Stimulated activated CD4-positive, alpha-beta T cell treated with anti-CD3 and anti-CD28 coated beads, Interleukin-2, amount 100 ng/mL, for 24 hours (primary cell): ENCODE data around the gene NR2E3.

Source experiments
- DNase-seq, 2 donors: peaks; one replicate each; pipeline ENCODE4 v3.0.0-alpha.2; 2020

Gene NR2E3

GRCh38 chr15:71792521-71792920 lies 17.8 kb upstream of the NR2E3 start:
- no peak for DNase-seq

DNA sequence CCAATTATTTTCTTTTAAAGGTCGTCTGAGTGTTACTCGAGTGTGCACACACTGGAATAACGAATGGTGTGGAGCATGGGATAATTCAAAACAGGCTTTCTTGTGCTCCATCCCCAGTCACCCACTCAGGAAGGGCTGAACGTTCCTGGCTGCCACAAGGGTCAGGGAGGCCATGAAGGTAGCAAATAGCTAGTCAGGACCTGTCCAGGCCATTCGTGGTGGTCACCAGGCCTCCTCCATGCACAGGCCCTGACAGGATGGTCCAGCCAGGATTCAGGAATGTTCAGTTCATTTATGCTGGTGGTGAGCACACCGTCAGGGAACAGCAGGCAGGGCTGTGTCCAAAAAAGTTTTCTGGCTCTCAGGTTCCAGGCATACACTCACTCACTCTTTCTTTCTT lies 11.7 kb upstream of the NR2E3 start:
- DNase-seq = no peak

DNA sequence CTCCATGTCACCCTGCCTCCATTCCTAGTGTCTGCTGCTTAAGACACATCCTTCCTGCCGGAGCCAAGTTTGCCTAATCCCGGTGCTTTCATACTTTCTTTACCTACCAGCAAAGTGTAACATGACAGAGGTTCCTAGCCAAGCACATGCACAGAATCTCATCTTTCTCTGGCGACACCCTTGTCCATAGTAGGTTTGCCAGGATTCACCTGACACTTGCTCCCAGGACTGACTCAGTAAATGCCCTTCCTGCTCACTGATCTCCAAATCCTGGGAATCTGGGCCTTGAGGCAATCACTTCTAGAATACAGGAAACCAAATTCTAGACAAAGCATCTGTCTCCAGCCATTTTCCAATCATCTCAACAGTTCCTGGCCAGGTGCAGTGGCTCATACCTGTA lies 10.2 kb upstream of the NR2E3 start:
- DNase-seq = no peak

DNA sequence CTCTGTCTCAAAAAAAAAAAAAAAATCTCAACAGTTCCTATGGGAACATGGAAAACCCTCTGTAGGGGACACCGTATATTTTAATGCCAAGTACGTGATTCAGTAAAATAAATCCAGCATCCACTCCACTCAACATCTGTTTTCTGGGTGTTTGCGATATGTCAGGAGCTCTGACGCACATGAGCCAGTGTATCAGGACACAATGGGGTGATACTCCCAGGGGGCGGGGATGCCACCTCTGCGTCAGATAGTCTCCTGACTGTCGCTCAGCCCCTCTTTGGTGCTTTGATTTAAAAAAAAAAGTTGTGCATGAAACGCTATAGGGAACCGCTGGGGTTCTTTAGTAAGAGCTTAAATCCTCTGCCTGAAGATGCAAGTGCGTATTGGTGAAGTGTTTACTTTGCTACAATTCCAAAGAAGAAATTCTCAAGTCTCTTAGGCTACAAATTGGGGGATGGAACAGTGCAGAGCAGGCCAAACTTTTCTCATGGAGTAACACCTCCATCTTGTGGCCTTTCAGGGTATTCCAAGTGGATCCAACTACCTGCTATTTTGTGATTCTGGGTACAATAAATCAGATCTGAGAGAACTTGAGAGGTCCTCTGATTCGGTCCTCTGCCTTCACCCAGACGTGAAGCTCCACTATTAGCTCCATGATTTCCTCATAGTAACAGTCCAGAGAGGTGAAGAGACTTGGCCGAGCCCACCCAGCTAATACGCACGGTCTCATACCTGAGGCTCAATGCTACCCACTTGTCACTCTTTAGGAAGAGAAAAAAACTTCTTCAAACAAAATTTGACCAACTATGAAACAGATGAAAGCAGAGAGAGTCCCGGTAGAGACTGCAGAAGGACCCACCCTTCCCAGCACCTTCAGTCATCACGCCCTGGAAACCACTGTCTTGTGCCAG lies 9.3 kb upstream of the NR2E3 start:
- DNase-seq = no peak

DNA sequence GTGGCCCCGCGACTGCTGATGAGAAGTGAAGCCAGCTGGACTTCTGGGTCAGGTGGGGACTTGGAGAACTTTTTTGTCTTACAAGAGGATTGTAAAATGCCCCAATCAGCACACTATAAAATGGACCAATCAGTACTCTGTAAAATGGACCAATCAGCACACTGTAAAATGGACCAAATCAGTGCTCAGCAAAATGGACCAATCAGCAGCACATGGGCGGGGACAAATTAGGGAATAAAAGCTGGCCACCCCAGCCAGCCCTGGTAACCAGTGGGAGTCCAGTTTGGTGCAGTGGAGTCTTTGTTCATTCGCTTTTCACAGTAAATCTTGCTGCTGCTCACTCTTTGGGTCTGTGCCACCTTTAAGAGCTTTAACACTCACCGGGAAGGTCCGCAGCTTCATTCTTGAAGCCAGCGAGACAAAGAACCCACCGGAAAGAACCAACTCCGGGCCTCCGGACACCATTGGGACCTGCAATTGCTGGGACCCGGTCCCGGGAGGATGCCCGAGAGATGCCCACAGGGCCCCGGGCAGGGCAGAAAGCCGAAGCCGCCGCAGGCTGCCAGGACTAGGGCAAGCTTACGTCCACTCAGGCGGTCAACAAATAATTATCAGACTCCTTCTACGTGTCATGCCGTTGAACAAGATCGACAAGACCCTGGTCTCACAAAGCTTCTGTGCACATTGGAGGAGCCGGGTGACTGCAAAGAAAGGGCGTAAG lies 8.3 kb upstream of the NR2E3 start:
- DNase-seq = no peak

GRCh38 chr15:71802770-71803169 lies 7.6 kb upstream of the NR2E3 start:
- DNase-seq = peak; percentile 25 to 45

- DNase-seq = no peak
These were observed 6.1 kb upstream of the NR2E3 start for GRCh38 chr15:71804226-71804625.

- DNase-seq = no peak
These were observed 5.5 kb upstream of the NR2E3 start for GRCh38 chr15:71804695-71805470.

GRCh38 chr15:71806452-71806931 lies 3.9 kb upstream of the NR2E3 start:
- no peak for DNase-seq

- no peak for DNase-seq
These were observed 3.2 kb upstream of the NR2E3 start for GRCh38 chr15:71807125-71807629.

DNA sequence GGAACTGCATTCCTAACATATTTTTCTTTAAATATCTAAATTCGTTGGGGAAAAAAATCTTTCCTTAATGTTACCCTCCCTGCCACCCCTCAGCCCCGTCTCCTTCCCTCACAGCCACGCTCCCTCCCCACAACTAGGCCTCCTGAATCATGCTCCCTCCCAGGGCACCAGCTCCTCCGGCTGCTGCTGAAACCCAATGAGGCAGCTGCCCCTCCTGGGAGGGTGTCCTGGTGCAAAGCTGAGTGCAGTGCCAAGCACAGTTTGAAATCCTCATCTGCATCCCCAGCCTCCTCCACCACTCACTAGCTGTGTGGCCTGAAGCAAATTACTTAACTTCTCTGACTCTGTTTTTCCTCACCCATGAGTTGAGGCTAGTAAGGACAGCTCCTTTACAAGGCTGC lies 2.7 kb upstream of the NR2E3 start:
- DNase-seq = no peak

DNA sequence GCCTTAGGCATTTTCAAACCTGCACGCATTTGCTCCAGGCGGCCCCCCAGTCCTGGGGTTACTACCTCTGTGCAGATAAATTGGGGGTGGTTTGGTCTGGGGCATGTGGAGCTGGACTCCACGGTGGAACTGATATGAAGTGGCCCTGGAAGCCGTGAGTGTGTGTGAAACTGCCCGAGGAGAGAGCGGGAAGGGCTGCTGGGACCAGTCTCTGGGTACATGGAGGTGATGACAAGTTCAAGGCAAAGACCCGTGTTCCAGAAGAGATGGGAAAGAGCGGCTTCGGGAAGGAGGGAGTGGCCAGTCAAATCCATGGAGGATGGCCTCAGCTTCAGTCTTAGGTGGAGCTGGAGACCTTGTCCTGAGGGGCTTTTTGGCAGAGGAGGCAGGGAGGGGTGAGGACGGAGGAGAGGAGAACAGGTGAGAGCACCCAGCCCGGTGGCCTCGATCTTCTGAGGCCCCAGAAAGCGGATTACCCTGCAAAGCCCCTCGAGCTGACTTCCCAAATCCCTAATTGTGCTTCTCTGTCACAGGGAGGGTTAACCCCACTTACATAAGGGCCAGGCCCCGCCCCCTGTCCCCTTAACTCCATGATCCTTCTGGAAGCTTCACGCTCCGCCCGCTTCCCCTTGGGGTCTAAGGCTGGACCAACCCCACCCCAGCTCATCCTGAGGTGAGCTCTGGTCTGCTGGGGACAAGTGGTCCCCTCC lies 1.9 kb upstream of the NR2E3 start:
- no peak for DNase-seq

DNA sequence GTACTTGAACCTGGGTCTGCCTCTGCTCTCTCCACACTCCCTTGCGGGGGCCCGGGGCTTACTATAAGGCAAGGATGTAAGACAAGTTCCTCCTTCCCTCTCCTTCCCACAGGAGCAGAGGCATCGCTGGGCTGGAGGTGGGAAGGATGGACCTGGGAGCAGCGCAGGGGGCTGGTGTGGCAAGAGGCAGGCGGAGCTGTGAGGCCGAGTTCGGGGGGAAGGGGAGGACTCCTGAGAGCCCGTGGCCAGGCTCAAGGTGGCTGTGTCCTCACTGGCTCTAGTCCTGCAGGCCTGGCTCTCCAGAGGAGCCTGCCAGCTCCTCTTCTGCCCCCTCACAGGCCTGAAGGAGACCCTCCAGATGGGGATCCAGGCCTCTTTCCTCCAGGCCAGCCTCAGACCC lies 1.0 kb upstream of the NR2E3 start:
- no peak for DNase-seq

DNA sequence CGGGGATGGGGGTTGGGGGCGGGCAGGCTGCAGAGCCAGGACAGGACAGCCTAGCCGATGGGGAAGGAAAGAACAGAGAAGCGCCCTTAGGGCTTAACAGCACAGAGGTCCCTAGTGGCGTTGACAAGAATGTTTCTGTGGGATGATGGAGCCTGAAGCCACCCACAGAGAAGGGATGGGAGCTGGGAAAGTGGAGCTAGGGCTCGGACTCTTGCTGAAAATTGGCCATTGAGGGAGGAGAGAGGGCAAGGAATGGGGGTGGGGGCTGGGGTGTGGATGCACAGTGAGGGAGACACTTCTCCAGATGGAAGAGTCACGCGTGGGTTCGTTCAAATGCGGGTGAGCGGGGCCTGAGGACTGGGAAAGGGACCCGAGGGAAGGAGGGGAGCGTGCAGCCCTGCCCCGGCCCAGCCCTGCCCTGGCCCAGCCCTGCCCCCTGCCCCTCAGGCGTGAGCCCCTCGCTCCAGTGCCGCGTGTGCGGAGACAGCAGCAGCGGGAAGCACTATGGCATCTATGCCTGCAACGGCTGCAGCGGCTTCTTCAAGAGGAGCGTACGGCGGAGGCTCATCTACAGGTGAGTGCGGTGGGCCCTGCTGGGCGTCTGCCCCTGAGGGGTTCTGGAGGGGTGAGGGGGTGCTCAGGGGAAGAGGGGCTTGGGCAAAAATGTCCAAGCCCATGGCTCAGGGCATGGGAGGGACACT lies 832 bp downstream of the NR2E3 start:
- no peak for DNase-seq

DNA sequence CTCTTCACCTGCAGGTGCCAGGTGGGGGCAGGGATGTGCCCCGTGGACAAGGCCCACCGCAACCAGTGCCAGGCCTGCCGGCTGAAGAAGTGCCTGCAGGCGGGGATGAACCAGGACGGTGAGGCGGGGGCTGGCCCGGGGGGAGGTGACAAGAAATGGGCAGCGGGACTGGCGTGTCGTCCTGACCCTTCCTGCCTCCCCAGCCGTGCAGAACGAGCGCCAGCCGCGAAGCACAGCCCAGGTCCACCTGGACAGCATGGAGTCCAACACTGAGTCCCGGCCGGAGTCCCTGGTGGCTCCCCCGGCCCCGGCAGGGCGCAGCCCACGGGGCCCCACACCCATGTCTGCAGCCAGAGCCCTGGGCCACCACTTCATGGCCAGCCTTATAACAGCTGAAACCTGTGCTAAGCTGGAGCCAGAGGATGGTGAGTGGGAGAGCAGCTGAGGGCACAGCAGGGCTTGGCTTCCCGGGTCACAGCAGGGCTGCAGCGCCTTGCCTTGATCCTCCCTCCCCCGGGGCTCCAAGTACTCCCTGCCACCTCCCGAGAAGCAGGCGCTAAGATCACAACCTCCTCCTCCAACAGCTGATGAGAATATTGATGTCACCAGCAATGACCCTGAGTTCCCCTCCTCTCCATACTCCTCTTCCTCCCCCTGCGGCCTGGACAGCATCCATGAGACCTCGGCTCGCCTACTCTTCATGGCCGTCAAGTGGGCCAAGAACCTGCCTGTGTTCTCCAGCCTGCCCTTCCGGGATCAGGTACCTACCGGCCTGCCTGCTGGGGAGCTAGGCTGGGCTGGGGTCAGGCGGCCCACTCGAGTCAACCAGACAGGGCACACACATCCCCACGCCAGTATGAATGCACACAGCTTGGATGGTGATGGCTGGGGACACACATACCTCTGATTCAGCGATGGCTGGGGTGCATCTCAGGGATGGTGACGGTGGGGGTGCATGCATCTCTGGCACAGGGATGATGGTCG lies 1.7 kb downstream of the NR2E3 start:
- DNase-seq = no peak

GRCh38 chr15:71812966-71813722 lies 2.8 kb downstream of the NR2E3 start:
- DNase-seq = no peak

GRCh38 chr15:71813723-71814470 lies 3.5 kb downstream of the NR2E3 start:
- DNase-seq = no peak

DNA sequence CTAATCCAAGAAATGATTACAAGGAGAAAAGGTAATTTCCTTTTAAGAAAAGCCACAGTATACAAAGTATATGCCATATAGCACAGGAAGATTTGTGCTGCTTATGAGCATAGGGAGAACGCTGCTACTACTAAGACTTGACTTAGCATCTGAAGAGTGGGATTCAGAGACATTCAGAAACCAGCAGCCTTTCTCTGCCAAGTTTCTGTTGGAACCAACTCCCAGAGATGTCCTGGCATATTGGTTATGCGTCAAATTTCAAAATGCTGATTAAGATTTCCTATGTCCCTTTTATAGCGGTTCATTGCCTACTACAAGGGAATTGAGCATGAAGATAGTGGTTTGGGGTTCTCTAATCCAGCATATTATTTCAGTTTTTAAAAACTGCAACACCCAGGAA lies 4.9 kb downstream of the NR2E3 start:
- no peak for DNase-seq

DNA sequence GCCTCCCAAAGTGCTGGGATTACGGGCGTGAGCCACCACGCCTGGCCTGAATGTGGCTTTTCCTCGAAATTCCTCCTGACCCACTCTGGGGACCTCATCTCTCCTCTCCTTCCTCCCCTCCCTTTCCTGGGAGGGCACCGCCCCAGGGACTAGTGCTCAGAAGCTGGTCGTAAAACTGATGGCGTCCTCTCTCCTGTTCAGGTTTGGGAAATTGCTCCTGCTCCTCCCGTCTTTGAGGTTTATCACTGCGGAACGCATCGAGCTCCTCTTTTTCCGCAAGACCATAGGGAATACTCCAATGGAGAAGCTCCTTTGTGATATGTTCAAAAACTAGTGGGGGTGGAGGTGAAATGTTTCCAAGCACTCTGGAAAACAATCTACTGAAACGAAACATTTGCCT lies 7.0 kb downstream of the NR2E3 start:
- DNase-seq = no peak
